Choroid plexus epithelial cell (primary cell): ENCODE results near the gene ENTR1.

Source experiments
- DNase-seq: peaks from one replicate; pipeline ENCODE4 v3.0.0-alpha.2; 2010; ENCODE audit warnings: low read depth
- H3K4me3 ChIP-seq: 2 replicates; pipeline ENCODE4 v1.5.1; 2011; ENCODE audit warnings: low read depth, mild to moderate bottlenecking, control low read depth, low read length, moderate library complexity
- TF ChIP-seq, protein P1 (sequence below): conservative IDR thresholded peaks from 2 replicates; pipeline ENCODE4 v1.5.1; 2011; ENCODE audit warnings: low read depth, mild to moderate bottlenecking, control low read depth, inconsistent platforms, low read length, moderate library complexity

Gene ENTR1

DNA sequence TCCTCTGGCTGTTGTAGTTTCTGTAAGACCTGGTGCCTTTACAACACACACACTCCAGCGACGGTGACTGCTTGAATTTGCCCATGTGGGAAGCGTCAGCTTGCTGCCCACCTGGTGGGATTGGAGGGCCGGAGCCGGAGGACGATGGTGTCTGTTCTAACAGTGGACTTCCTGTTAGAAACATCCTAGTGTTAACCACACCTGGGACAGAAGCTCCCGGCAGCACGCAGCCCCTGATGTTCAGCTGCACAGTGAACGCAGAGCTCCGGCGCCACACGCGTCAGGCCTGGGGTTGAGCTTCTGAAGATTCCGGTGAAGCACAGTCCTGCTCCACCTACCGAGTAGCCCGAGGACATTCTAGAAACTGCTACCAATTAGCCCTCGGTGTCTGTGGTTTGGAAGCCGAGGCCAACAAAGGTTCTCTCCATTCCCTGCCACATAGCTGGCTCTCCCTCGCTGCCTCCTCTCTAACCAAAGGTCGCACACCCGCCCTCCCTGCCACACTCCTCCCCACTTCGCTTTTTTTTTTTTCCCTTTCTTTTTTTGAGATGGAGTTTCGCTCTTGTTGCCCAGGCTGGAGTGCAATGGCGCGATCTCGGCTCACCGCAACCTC lies 14.4 kb upstream of the ENTR1 start:
- DNase-seq = no peak
- TF ChIP-seq, protein P1, sequence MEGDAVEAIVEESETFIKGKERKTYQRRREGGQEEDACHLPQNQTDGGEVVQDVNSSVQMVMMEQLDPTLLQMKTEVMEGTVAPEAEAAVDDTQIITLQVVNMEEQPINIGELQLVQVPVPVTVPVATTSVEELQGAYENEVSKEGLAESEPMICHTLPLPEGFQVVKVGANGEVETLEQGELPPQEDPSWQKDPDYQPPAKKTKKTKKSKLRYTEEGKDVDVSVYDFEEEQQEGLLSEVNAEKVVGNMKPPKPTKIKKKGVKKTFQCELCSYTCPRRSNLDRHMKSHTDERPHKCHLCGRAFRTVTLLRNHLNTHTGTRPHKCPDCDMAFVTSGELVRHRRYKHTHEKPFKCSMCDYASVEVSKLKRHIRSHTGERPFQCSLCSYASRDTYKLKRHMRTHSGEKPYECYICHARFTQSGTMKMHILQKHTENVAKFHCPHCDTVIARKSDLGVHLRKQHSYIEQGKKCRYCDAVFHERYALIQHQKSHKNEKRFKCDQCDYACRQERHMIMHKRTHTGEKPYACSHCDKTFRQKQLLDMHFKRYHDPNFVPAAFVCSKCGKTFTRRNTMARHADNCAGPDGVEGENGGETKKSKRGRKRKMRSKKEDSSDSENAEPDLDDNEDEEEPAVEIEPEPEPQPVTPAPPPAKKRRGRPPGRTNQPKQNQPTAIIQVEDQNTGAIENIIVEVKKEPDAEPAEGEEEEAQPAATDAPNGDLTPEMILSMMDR = no peak
- H3K4me3 ChIP-seq = no peak overlapping the region

DNA sequence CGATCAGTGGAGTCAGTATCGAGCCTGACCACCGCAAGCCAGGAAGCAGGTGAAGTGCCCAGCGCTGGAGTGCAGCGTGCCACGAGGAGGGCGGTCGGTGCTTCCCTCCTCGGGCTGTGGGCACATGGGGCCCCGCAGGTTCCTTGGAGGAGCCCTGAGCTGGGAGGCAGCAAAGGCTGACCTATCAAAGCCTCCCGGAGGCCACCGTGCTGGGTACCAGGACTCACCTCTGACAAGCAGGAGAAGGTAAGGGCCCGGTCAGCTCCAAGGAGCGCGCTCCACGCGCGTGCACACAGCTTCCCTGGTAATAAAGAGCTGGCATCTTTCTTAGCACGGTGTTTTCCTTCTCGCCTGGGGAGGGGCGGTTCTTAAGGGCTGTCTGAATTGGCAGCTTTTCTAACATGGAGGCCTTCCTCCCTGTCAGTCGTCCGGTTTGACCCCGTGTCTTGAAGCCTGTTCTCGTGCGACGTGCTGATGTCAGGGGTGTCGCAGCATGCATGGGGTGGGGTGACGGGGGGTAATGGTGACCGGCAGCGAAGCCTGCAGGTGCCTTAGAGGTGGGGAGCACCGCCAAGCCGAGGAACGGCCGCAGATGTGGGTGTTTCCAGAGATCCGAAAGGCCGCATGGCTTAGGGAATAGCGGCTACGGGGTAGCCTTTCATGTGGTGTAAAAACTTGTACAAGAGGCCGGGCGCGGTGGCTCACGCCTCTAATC lies 13.2 kb upstream of the ENTR1 start:
- TF ChIP-seq, protein P1 = no peak
- H3K4me3 ChIP-seq = no peak overlapping the region
- no peak for DNase-seq

DNA sequence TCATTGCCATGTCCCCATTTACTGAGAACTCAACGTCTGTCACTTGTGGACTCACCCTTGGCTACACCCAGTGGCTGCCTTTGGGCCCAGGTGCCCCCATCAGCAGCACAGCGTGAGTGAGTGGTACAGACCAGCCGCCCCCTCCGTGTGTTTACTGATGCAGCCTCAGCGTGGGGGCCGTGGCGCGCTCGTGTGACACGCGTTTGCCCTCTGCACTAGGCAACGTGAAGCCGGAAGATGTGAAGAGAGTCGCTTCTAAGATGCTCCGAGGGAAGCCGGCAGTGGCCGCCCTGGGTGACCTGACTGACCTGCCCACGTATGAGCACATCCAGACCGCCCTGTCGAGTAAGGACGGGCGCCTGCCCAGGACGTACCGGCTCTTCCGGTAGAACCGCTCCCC lies 12.5 kb upstream of the ENTR1 start:
- no peak for DNase-seq
- no peak overlapping the region for H3K4me3 ChIP-seq
- TF ChIP-seq, protein P1 = no peak

DNA sequence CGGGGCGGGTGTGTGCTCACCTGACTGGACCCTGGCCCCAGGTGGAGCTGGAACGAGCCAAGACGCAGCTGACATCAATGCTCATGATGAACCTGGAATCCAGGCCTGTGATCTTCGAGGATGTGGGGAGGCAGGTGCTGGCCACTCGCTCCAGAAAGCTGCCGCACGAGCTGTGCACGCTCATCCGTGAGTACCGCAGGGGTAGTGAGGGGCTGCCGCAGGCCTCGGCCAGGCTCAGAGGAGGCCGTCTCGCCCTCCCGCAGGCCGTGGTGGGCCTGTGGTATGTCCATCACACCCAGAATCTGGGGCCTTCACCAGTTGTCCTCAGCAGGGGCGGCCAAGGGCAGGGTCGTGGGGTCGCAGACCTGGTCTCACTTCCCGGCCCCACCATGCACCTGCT lies 11.4 kb upstream of the ENTR1 start:
- TF ChIP-seq, protein P1 = no peak
- H3K4me3 ChIP-seq = no peak overlapping the region
- no peak for DNase-seq

DNA sequence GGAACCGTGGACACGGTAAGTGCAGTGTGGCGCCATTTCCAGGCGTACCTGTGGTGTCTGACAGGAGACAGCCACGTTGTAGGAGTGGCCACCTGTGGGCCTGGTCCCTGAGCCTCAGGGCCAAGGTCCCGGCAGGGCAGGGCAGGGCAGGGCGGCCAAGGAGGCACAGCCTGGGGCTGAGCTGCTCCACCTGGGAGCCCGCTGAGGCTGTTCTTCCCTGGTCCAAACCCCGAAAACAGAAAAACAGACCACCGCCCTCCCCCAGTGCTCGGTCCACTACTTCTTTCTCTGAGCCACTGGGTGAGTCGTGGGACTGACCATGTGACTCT lies 8.6 kb upstream of the ENTR1 start:
- no peak overlapping the region for H3K4me3 ChIP-seq
- no peak for DNase-seq
- TF ChIP-seq, protein P1 = no peak

DNA sequence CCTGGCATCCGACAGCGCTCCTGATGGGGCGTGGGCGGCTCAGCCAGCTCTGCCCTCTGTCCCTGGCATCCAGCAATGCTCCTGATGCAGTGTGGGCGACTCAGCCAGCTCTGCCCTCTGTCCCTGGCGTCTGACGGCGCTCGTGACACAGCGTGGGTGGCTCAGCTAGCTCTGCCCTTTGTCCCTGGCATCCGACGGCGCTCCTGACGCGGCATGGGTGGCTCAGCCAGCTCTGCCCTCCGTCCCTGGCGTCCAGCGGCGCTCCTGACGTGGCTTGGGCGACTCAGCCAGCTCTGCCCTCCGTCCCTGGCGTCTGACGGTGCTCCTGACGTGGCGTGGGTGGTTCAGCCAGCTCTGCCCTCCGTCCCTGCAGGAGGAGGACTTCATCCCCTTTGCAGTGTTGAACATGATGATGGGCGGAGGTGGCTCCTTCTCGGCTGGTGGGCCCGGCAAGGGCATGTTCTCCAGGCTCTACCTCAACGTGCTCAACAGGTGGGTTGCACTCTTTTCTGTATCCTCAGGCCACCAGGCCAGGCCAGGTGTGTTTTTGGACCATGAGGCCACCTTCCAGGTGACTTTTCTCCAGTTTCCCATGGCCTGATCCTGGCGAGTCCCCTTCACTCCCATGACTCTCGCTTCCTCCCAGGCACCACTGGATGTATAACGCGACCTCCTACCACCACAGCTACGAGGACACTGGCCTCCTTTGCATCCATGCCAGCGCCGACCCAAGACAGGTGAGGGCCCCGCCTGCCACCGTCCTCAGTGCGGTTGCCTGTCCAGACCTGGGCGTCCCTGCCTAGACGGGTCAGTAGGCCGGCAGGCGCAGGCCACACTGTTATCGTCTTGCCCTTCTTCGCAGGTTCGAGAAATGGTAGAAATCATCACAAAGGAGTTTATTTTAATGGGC lies 8.0 kb upstream of the ENTR1 start:
- H3K4me3 ChIP-seq = no peak overlapping the region
- no peak for DNase-seq
- TF ChIP-seq, protein P1 = no peak
